ELR (cell line): ENCODE data around the gene PPP1R36.
"Not testable (repeated sequence)": the region's sequence is repeated elsewhere in the genome, so short reads cannot be mapped to it uniquely, and the experiment has no call there.

Source experiments
- DNase-seq: peaks from one replicate; pipeline ENCODE4 v3.0.0-alpha.2; 2015; ENCODE audit warnings: low read depth

The PPP1R36 gene

GRCh38 chr14:64520699-64521098 is 29.1 kb upstream of the PPP1R36 start:
- peak; percentile 23 for DNase-seq

DNA sequence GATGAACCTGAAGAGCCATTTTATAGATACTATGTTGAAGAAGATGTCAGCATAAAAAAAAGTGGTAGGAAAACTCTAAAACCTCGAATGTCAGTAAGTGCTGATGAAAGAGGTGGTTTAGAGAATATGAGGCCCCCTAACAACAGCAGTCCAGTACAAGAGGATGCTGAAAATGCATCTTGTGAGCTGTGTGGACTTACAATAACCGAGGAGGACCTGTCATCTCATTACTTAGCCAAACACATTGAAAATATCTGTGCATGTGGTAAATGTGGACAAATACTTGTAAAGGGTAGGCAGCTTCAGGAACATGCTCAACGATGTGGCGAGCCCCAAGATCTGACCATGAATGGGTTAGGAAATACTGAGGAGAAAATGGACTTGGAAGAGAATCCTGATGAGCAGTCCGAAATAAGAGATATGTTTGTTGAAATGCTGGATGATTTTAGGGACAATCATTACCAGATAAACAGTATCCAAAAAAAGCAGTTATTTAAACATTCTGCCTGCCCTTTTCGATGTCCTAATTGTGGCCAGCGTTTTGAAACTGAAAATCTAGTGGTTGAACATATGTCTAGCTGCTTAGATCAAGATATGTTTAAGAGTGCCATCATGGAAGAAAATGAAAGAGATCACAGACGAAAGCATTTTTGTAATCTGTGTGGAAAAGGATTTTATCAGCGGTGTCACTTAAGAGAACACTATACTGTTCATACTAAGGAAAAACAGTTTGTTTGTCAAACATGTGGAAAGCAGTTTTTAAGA is 27.0 kb upstream of the PPP1R36 start:
- DNase-seq, result no peak

GRCh38 chr14:64525354-64525753 is 24.4 kb upstream of the PPP1R36 start:
- DNase-seq, result no peak

DNA sequence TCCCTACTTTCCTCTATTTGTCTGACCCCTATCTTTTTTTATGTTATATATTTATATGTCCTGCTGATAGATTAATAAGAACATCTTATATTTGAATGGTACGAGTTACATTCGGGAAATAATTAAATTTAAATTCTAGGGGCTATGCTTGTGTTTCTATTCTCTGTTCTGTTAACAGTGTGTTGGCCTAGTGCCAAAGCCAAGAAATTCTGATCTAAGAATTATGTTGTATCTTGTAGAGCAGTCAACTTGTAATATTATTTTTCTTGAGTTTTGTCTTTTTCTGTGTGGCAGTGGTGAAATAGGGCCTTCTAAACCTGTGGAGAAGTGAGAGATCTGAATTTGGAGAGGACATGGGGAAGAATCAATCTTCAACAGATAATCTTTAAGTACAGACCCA is 18.2 kb upstream of the PPP1R36 start:
- no peak for DNase-seq

GRCh38 chr14:64536488-64537245 is 13.1 kb upstream of the PPP1R36 start:
- no peak for DNase-seq

- peak; percentile 99 for DNase-seq
These were observed 9.3 kb upstream of the PPP1R36 start, which contains the start of gene HSPA2 for GRCh38 chr14:64540208-64541202. HSPA2 (plus strand) TSS chr14:64540741; CDS start chr14:64540850, 109 bp downstream.

DNA sequence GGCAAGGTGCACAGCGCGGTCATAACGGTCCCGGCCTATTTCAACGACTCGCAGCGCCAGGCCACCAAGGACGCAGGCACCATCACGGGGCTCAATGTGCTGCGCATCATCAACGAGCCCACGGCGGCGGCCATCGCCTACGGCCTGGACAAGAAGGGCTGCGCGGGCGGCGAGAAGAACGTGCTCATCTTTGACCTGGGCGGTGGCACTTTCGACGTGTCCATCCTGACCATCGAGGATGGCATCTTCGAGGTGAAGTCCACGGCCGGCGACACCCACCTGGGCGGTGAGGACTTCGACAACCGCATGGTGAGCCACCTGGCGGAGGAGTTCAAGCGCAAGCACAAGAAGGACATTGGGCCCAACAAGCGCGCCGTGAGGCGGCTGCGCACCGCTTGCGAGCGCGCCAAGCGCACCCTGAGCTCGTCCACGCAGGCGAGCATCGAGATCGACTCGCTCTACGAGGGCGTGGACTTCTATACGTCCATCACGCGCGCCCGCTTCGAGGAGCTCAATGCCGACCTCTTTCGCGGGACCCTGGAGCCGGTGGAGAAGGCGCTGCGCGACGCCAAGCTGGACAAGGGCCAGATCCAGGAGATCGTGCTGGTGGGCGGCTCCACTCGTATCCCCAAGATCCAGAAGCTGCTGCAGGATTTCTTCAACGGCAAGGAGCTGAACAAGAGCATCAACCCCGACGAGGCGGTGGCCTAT is 8.3 kb upstream of the PPP1R36 start:
- no peak for DNase-seq

DNA sequence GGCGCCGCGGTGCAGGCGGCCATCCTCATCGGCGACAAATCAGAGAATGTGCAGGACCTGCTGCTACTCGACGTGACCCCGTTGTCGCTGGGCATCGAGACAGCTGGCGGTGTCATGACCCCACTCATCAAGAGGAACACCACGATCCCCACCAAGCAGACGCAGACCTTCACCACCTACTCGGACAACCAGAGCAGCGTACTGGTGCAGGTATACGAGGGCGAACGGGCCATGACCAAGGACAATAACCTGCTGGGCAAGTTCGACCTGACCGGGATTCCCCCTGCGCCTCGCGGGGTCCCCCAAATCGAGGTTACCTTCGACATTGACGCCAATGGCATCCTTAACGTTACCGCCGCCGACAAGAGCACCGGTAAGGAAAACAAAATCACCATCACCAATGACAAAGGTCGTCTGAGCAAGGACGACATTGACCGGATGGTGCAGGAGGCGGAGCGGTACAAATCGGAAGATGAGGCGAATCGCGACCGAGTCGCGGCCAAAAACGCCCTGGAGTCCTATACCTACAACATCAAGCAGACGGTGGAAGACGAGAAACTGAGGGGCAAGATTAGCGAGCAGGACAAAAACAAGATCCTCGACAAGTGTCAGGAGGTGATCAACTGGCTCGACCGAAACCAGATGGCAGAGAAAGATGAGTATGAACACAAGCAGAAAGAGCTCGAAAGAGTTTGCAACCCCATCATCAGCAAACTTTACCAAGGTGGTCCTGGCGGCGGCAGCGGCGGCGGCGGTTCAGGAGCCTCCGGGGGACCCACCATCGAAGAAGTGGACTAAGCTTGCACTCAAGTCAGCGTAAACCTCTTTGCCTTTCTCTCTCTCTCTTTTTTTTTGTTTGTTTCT is 7.6 kb upstream of the PPP1R36 start:
- no peak for DNase-seq

- no peak for DNase-seq
These were observed 6.9 kb upstream of the PPP1R36 start for GRCh38 chr14:64542836-64543201.

GRCh38 chr14:64544607-64545312 is 5.0 kb upstream of the PPP1R36 start:
- DNase-seq, result no peak

DNA sequence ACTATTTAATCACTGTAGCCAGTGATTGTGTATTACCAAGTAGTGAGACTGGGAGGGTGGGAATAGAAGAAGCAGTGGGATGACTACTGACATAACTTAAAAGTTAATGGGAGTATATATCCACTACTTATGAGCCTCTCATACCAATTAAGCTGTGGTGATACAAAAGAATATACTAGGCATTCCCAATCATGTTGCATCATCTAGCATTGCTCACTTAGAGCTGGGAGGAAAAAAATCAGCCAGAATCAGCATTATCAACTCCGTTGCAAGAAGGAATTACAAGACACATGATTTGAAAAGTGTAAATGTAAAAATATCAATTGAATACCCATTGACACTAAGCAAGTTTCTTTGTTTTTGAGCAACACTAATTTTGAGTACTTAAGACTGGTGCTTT is 745 bp upstream of the PPP1R36 start:
- DNase-seq, result no peak

- no peak for DNase-seq
These were observed 1.0 kb downstream of the PPP1R36 start for GRCh38 chr14:64550621-64551333.

DNA sequence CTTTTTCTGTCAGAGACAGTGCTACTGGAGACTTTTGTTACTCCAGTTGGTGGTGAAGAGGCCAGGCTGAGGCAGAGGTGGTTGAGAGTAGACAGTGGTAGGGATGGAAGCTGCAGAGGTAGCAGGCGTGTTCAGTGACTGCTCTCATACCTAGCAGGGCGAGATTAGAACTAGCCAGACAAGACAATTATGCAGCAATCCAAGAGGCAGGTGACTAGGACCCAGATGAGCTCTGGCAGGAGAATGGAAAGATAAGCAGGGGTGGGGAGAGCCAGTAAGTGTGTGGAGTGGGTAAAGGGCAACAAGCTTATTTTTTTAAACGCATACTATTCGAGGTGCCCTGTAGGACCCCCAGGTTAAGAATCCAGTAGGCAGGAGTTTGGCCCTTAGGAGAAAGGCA is 4.8 kb downstream of the PPP1R36 start:
- DNase-seq, result no peak

GRCh38 chr14:64556526-64556925 is 6.8 kb downstream of the PPP1R36 start:
- peak; percentile 75 for DNase-seq

GRCh38 chr14:64558216-64558615 is 8.5 kb downstream of the PPP1R36 start:
- DNase-seq, result not testable (repeated sequence)

- DNase-seq, result no peak
These were observed 11.9 kb downstream of the PPP1R36 start for GRCh38 chr14:64561631-64562030.

DNA sequence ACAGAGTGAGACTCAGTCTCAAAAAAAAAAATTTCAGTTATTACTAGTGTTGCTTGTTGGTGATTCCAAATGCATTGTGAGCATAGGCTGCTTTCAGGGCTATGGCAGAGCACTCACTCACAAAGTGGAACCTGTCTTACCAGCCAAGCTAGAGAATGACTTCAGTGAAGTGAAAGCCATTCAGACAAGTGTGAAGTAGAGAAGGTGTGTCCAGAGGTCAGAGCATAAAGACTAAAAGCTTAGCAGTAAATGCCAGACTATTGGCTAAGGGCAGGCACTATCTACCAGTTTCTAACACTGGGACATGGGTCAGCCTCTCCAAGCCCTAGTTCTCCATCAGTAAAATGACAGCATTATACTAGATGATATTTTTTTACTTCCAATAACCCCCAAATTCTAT is 12.7 kb downstream of the PPP1R36 start:
- no peak for DNase-seq

- DNase-seq, result no peak
These were observed 13.9 kb downstream of the PPP1R36 start for GRCh38 chr14:64563696-64564095.

DNA sequence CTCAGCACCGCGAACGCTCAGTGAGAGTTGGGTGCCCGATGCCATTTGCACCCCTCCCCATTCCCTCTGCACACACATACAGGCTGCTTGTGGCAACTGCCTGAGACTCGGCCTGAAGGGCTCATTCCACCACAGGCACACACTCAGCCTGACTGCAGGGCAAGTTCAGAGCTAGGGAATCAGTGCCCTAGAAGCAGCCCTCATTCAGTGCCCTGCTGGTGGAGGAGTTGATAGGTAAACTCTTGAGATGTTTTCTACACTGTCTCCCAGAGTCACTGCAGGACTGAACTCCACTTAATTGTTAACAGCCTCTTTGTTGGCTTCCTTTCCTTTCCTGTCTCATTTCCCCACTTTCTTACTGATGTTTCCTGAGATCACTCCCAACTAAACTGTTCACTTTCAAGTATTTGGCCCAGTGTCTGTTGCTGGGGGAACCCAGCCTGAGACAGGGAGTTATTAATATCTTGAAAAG is 16.9 kb downstream of the PPP1R36 start:
- DNase-seq, result no peak
